Measurements from ENCODE around the gene TTC39C.

TTC39C gene

DNA sequence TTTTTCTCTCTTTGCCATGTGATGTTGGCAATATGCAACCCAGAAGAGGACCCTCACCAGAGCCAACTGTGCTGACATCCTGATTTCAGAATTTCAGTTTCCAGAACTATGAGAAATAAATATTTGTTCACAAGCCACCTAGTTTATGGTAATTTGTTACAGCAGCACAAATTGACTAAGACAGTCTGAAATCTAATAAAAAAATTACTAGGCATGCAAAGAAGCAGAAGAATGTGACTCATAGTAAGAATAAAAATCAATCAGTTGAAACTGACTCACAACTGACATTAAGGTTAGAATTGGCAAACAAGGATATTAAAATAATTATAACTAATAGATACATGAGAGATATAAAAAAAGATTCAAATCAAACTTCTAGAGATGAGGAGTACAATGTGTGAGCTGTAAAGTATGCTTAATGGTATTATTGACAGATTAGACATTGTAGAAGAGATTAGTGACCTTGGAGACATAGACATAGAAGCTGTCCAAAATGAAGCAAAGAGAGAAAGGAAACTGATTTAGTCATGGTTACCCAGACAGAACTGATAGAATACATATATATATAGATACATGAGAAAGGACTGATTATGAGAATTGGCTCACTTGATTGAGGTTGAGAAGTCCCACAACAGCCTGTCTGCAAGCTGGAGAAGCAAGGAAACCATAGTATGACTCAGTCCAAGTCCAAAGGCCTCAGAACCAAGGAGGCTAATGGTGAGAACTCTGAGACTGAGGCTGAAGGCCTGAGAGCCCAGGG is 27.8 kb upstream of the TTC39C start:
- Histone ChIP-seq H3K36me3 (replicated peaks; ENCODE audit: low read depth, low read length) (no peaks in the 10 kb centered on the region), H3K4me3 (ENCODE audit: low read length) (no peak overlapping the region), H4K20me1 (ENCODE audit: insufficient read depth, low read length) (no peaks in the 10 kb centered on the region), H2AFZ (ENCODE audit: low read depth, low read length) (no peak overlapping the region), H3K4me2 (ENCODE audit: low read length) (no peak overlapping the region), H3K9ac (ENCODE audit: low read length) (no peak overlapping the region), H3K27me3 (ENCODE audit: low read depth, low read length) (no peaks in the 10 kb centered on the region), H3K4me1 (ENCODE audit: low read length) (peaks cover 15% of the 10 kb centered on the region), H3K27ac (ENCODE audit: low read length) (no peak overlapping the region), H3K79me2 (ENCODE audit: low read length) (no peaks in the 10 kb centered on the region), H3K9me3 (ENCODE audit: insufficient read depth, low read length) (peaks cover 4% of the 10 kb centered on the region; the same call in 1 of the 2 replicates)
- TF ChIP-seq EZH2phosphoT487 (IDR thresholded peaks at IDR 0.05; ENCODE audit: low read depth) (no peak), CTCF (IDR thresholded peaks at IDR 0.05; ENCODE audit: low read depth, low read length) (no peak)

GRCh38 chr18:23990474-23991410 is 23.8 kb upstream of the TTC39C start:
- H3K4me1 ChIP-seq (ENCODE audit: low read length): peaks cover 13% of the 10 kb centered on the region
- H3K27ac ChIP-seq (ENCODE audit: low read length): no peak overlapping the region
- no peak overlapping the region for H2AFZ ChIP-seq (ENCODE audit: low read depth, low read length)
- H3K9me3 ChIP-seq (ENCODE audit: insufficient read depth, low read length): peaks cover 4% of the 10 kb centered on the region; the same call in 1 of the 2 replicates
- no peak overlapping the region for H3K4me3 ChIP-seq (ENCODE audit: low read length)
- H4K20me1 ChIP-seq (ENCODE audit: insufficient read depth, low read length): no peaks in the 10 kb centered on the region
- no peak for TF ChIP-seq CTCF (IDR thresholded peaks at IDR 0.05; ENCODE audit: low read depth, low read length)
- TF ChIP-seq EZH2phosphoT487 (IDR thresholded peaks at IDR 0.05; ENCODE audit: low read depth): no peak
- no peaks in the 10 kb centered on the region for H3K27me3 ChIP-seq (ENCODE audit: low read depth, low read length)
- H3K79me2 ChIP-seq (ENCODE audit: low read length): no peaks in the 10 kb centered on the region
- H3K36me3 ChIP-seq (replicated peaks; ENCODE audit: low read depth, low read length): no peaks in the 10 kb centered on the region
- no peak overlapping the region for H3K9ac ChIP-seq (ENCODE audit: low read length)
- no peak overlapping the region for H3K4me2 ChIP-seq (ENCODE audit: low read length)

GRCh38 chr18:23992089-23992940 is 22.2 kb upstream of the TTC39C start:
- Histone ChIP-seq H3K4me3 (ENCODE audit: low read length) (no peak overlapping the region), H2AFZ (ENCODE audit: low read depth, low read length) (peak overlapping the region; percentile 33; the same call in 1 of the 2 replicates), H3K4me1 (ENCODE audit: low read length) (peaks cover 2% of the 10 kb centered on the region; the same call in 1 of the 2 replicates), H3K27ac (ENCODE audit: low read length) (no peak overlapping the region), H4K20me1 (ENCODE audit: insufficient read depth, low read length) (no peaks in the 10 kb centered on the region), H3K79me2 (ENCODE audit: low read length) (no peaks in the 10 kb centered on the region), H3K9me3 (ENCODE audit: insufficient read depth, low read length) (no peaks in the 10 kb centered on the region; the same call in 1 of the 2 replicates), H3K36me3 (replicated peaks; ENCODE audit: low read depth, low read length) (no peaks in the 10 kb centered on the region), H3K27me3 (ENCODE audit: low read depth, low read length) (no peaks in the 10 kb centered on the region), H3K9ac (ENCODE audit: low read length) (no peak overlapping the region), H3K4me2 (ENCODE audit: low read length) (no peak overlapping the region)
- TF ChIP-seq CTCF (IDR thresholded peaks at IDR 0.05; ENCODE audit: low read depth, low read length): no peak
- no peak for TF ChIP-seq EZH2phosphoT487 (IDR thresholded peaks at IDR 0.05; ENCODE audit: low read depth)
